ENCODE data around the gene SULT1C2. TPM values are rescaled to one million over a fixed set of nuclear protein-coding genes. Genes with fewer than 3 reads are reported as not detected.
A peak's percentile ranks its signal among the peaks of the same experiment; 100 is the strongest.

Gene SULT1C2
- total and polyA plus RNA-seq, 2 of the 4 experiments (the other 2 are of a cell fraction) = 0.09 TPM; not detected in 1

DNA sequence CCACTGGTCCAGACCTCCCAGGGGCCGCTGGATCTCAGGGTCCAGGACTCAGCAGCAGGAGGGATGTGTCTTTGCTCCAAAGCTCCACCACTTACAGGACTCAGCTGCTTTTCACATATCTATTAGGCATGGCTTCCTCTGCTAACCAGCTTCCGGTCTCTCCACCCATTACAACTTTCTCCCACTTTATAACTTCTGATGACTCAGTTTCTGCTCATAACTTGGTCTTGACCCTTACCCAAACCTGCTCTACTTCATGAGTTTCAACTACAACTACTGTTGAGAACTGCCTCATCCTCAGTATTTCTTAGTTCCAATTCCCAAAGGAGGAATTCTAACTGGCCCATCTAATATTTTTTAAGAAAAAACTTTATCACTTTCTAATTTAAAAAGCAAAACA lies 17.2 kb downstream of the SULT1C2 start:
- CTCF ChIA-PET = no interaction called here
- dilution Hi-C loops (cut with HindIII; ENCODE audit: low sequenced_read_pairs, unreplicated experiment) = no loop called here

More for the DNA sequence above, 17.2 kb downstream of the SULT1C2 start:
- Histone ChIP-seq H3K4me1 (ENCODE audit: control insufficient read depth, insufficient read depth, low read length) (no peaks in the 10 kb centered on the region), H3K14ac (replicated peaks; ENCODE audit: low read depth, low read length) (no peak overlapping the region), H3K18ac (ENCODE audit: low read depth, low read length) (no peak overlapping the region), H3K36me3 (ENCODE audit: control insufficient read depth, insufficient read depth, low read length) (no peaks in the 10 kb centered on the region), H4K8ac (ENCODE audit: low read depth in 2 of 2, low read length in 2 of 2) (no peak overlapping the region), H2AFZ (replicated peaks; ENCODE audit: low read length, poor library complexity) (no peak overlapping the region), H4K91ac (ENCODE audit: insufficient read depth, low read depth, low read length) (no peak overlapping the region), H3K56ac (ENCODE audit: extremely low read depth, insufficient read depth, low read length) (no peak overlapping the region), H2AK5ac (ENCODE audit: low read depth, low read length) (no peak overlapping the region), H4K20me1 (ENCODE audit: insufficient read depth, low read length) (no peaks in the 10 kb centered on the region), H2BK120ac (ENCODE audit: low read depth, low read length) (no peak overlapping the region), H3K9me3 (ENCODE audit: control insufficient read depth, insufficient read depth, low read length) (no peaks in the 10 kb centered on the region), H2BK5ac (ENCODE audit: low read depth, low read length, poor library complexity, severe bottlenecking) (no peak overlapping the region), H3K27ac (ENCODE audit: insufficient read depth, low read length) (no peak overlapping the region), H3K4me3 (ENCODE audit: insufficient read depth, low read depth, low read length) (no peak overlapping the region), H3K9ac (ENCODE audit: low read depth, low read length) (no peak overlapping the region), H3K27me3 (ENCODE audit: control insufficient read depth, insufficient read depth, low read length) (peaks cover 7% of the 10 kb centered on the region), H3K4ac (ENCODE audit: low read depth, low read length) (no peak overlapping the region), H4K5ac (ENCODE audit: low read depth, low read length) (no peak overlapping the region), H3K79me1 (ENCODE audit: low read depth in 1 of 2, low read length in 2 of 2) (no peaks in the 10 kb centered on the region), H3K9me1 (ENCODE audit: insufficient read depth, low read length) (no peaks in the 10 kb centered on the region), H2BK20ac (ENCODE audit: low read depth, low read length) (no peak overlapping the region), H2BK15ac (ENCODE audit: low read depth, low read length) (no peak overlapping the region), H2AK9ac (replicated peaks; ENCODE audit: low read depth, low read length, poor library complexity) (no peak overlapping the region), H3K4me2 (ENCODE audit: low read depth, low read length) (no peak overlapping the region), H3K23ac (ENCODE audit: low read depth, low read length) (no peak overlapping the region)
- in situ Hi-C loops (cut with MboI; ENCODE audit: low sequenced_read_pairs) = no loop called here
- peak; percentile 57 for DNase-seq
- 80% methylated on average over 1 of the region's 2 CpGs; no CpG with 5 or more reads in 1 of the 2 experiments for WGBS, 2 experiments (ENCODE audit: extremely low coverage in 2 of 2, insufficient read length in 1 of 2)
- TF ChIP-seq, protein P1, sequence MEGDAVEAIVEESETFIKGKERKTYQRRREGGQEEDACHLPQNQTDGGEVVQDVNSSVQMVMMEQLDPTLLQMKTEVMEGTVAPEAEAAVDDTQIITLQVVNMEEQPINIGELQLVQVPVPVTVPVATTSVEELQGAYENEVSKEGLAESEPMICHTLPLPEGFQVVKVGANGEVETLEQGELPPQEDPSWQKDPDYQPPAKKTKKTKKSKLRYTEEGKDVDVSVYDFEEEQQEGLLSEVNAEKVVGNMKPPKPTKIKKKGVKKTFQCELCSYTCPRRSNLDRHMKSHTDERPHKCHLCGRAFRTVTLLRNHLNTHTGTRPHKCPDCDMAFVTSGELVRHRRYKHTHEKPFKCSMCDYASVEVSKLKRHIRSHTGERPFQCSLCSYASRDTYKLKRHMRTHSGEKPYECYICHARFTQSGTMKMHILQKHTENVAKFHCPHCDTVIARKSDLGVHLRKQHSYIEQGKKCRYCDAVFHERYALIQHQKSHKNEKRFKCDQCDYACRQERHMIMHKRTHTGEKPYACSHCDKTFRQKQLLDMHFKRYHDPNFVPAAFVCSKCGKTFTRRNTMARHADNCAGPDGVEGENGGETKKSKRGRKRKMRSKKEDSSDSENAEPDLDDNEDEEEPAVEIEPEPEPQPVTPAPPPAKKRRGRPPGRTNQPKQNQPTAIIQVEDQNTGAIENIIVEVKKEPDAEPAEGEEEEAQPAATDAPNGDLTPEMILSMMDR (conservative IDR thresholded peaks at IDR 0.05; ENCODE audit: low read depth, low read length) = no peak
- TF ChIP-seq MXI1 (IDR thresholded peaks at IDR 0.05; ENCODE audit: borderline replicate concordance, low read depth, low read length) (no peak), BHLHE40 (IDR thresholded peaks at IDR 0.05; ENCODE audit: low read depth, low read length) (no peak), RFX5 (IDR thresholded peaks at IDR 0.05; ENCODE audit: low read depth, low read length) (no peak), SMC3 (IDR thresholded peaks at IDR 0.05; ENCODE audit: low read depth, low read length) (no peak), POLR2A (IDR thresholded peaks at IDR 0.05; ENCODE audit: low read depth, low read length) (no peak), CHD1 (IDR thresholded peaks at IDR 0.05; ENCODE audit: low read depth, low read length) (no peak), MAFK (IDR thresholded peaks at IDR 0.05; ENCODE audit: low read depth, low read length) (no peak)
- TF ChIP-seq, protein P2, sequence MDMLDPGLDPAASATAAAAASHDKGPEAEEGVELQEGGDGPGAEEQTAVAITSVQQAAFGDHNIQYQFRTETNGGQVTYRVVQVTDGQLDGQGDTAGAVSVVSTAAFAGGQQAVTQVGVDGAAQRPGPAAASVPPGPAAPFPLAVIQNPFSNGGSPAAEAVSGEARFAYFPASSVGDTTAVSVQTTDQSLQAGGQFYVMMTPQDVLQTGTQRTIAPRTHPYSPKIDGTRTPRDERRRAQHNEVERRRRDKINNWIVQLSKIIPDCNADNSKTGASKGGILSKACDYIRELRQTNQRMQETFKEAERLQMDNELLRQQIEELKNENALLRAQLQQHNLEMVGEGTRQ (IDR thresholded peaks at IDR 0.05; ENCODE audit: low read depth, low read length) = no peak
- no TSS peak for BruUV-seq (replicated peaks)
- intact Hi-C loops (cut with micrococcal nuclease) = no loop called here
- POLR2A ChIA-PET (ENCODE audit: unreplicated experiment) = no interaction called here
- ATAC-seq (ENCODE audit: low read depth) = no peak
